ENCODE data around the gene CSK.

GRCh38 chr15:74763416-74763815 lies 18.5 kb upstream of the CSK start:
- no peak for TF ChIP-seq CTCF (IDR thresholded peaks at IDR 0.05)
- TF ChIP-seq POLR2A (IDR thresholded peaks at IDR 0.05), result no peak
- TF ChIP-seq POLR2AphosphoS5 (IDR thresholded peaks at IDR 0.05), result no peak
